CD4-positive, alpha-beta T cell treated with Interleukin-6 at 100 ng/mL for 8 hours (primary cell): ENCODE data around the gene CISH.

Experiments
- DNase-seq: peaks from one replicate; pipeline ENCODE4 v3.0.0-alpha.2; 2020; ENCODE audit warnings: mixed read lengths, low spot score

Gene CISH

DNA sequence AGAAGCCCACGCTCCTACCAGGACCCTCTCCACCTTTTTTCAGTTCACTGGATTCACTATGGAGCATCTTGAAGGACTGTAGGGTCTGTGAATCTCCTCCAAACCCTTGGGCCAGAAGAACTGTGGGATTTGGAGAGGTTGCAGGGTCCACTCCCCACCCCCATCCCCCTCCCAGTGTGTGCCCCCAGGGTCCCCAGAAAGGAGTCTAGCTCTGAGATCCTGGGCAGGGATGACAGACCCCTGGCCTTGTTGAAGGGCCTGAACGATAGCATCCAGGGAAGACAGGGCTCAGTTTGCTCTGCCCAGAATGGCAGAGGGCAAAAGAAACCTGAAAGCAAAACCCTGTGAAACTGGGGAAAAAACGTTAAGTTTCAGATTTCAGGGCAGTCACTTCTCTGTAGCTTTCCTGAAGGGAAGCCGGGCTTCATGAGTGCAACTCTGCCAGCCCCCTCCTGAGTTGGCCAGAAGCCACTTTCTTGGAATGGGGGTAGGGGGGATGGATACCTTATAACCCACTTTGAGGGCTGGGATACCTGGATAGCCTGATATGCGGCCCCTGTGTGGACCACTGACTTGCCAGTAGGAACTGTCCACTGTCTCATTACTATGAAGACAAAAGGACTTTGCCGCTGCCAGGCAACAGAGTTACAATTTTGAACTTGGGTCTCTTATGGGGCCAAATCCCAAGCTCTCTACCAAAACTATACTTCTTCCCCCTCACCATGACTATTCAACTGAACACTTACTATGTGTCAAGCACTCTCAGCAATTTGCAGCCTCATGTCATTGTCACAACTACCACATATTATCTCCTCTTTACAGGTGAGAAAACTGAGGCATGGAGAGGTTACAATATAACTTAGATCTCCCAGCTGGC is 1.6 kb upstream of the CISH start:
- no peak for DNase-seq

DNA sequence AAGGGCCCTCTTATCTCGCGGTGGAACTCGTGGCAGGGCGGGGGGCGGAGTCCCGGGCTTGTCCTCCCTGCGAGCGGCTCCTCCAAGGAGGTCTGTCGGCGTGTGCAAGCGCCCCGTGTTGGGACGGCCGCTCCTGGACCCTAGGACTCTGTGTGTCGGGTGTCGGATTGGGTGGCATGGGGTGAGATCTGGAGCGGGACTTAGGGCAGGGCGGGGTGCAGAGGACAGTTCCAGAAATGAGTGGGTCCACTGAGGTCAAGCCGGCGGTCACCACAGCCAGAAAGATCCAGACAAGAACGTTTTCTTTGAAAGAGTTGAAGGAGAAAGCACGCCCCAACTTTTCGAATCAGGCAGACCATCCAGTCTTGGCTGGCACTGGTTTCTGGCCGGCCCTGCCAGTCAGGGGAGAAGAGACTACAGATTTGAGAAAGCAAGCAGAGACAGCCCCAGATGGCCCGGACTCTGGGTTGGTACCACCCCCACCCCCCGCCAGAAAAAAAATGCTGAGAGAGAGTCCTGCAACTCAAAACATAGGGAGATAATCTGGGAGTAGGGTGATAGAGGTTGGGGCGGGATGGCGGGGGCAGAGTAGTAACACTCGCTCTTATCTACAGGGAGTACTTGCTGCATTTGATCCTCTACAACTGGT is 784 bp upstream of the CISH start:
- no peak for DNase-seq

DNA sequence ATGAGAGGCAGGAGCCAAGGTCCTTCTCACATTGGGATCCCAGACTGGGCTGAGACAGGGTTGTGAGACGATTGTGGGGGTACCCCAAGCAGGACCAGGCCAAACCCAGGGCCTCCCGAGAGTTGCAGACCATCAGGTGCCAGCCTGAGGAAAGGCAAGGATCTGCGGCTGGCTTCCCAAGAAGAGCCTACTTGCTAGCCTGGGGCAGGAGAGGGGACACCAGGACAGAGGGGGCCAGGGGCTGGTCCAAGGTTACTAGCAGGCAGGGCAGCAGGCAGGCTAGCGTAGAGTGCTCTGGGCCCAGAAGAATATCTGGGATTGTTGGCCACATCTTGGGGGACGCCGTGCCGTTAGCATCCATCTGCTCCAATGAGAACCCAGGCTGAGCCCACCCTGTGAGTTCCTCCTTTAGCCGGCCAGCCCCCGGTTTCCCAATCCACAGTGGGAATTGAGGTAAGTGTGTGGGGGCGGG is 546 bp downstream of the CISH start:
- DNase-seq: no peak

DNA sequence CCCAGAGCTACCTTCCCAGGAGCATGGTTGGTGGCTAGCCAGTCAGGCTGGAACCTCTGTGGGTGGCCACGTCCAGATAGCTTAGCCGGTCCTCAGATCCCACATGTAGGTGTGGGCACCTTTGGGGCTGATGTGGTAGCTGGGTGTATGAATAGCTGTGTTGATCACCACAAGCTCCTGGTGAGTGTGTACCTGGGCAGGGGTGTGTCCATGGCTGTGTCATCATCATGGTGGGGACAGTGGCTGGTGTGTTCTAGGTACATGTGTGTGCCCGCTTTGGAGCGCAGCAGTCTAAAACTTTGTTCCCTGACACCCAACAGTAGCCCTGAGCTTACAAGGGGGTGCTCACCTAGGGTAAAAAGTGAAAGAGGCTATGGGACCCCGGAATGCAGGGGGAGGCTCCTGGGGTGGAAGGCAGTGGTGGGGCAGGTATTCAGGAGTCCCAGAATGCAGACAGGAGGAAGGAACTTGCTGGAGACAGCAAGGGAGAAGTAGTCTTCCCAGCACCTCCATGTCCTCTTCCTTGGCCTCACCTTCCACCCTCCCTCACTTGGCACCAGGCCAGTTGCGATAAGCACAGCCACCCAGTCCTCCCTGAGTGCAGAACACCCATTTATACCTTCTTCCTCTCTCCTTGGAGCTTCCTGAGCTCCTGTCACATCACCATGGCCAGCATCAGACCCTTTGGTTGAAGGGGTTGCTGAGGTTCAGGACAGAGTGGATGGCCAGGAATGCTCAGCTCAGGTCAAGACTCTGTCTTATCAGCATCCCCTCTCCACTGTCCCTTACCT is 1.2 kb downstream of the CISH start:
- DNase-seq: no peak

- no peak for DNase-seq
Observed at GRCh38 chr3:50609763-50610085, 1.9 kb downstream of the CISH start.

- no peak for DNase-seq
Observed at GRCh38 chr3:50609071-50609762, 2.4 kb downstream of the CISH start.

GRCh38 chr3:50608278-50608677 is 3.3 kb downstream of the CISH start:
- no peak for DNase-seq

DNA sequence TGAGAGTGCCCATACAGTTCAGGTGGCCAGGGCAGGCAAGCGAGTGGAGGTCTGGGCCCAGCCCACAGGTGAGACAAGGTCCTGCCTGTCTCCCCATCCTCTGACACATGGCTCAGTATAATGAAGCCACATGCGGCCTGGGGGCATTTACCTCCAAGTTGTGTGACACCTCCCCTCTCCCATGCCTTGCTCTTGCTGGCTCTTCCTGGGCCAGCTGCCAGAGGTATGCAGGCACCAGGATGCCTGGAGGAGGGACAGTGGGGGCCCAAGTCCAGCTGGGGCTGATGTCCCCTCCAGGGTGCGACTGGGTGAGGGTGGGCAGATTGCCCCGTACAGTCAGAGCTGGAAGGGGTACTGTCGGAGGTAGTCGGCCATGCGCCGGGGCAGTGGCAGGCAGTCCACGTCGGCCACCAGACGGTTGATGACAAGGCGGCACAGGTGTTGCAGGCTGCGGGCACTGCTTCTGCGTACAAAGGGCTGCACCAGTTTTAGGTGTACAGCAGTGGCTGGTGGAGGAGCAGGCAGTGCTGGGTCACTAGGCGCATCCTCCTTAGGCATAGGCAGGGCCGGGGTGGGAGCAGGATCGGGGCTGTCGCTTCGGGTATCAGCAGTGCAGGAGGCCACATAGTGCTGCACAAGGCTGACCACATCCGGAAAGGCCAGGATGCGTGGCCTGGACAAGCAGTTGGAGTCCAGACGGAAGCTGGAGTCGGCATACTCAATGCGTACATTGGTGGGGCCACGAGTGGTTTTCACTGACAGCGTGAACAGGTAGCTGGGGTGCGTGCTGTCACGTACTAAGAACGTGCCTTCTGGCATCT is 4.1 kb downstream of the CISH start:
- no peak for DNase-seq

DNA sequence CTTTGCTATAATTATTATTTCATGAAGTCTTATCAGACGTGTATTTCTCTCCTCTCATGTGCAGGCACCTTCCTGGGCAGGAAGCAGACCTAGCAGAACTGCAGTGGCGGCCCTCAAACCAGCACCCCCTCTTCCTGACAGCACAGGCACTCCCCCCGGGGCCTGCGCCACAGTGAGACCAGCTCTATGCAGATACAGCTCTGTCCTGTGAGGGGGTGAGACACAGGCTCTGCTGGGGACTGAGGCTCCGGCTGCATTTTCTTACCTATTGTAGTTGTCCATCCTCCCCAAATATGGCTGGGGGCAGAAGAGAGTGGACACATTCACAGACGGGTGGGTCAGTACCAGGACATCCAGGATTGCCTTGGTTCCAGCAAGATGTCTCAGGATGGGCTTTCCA is 5.0 kb downstream of the CISH start:
- DNase-seq: no peak

DNA sequence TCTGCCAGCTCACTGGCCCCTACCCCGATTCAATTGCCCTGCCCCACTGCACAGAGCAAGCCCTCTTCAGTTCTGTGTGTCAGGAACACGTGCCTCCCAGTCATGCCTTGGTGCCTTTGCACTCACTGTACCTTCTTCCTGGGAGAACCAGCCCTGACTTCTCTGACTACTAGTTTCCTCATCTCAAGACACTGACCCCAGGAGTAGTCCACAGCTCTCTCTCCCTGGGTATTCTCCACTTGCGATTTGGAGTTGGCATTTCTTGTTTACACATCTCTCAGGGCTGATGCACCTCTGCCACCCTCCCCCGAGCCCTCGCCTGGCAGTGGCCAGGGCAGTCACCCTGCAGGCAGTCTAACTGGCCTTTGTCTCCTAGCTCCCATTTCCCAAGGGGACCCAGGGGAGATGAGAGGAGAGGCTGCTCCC is 5.7 kb downstream of the CISH start:
- DNase-seq: no peak

DNA sequence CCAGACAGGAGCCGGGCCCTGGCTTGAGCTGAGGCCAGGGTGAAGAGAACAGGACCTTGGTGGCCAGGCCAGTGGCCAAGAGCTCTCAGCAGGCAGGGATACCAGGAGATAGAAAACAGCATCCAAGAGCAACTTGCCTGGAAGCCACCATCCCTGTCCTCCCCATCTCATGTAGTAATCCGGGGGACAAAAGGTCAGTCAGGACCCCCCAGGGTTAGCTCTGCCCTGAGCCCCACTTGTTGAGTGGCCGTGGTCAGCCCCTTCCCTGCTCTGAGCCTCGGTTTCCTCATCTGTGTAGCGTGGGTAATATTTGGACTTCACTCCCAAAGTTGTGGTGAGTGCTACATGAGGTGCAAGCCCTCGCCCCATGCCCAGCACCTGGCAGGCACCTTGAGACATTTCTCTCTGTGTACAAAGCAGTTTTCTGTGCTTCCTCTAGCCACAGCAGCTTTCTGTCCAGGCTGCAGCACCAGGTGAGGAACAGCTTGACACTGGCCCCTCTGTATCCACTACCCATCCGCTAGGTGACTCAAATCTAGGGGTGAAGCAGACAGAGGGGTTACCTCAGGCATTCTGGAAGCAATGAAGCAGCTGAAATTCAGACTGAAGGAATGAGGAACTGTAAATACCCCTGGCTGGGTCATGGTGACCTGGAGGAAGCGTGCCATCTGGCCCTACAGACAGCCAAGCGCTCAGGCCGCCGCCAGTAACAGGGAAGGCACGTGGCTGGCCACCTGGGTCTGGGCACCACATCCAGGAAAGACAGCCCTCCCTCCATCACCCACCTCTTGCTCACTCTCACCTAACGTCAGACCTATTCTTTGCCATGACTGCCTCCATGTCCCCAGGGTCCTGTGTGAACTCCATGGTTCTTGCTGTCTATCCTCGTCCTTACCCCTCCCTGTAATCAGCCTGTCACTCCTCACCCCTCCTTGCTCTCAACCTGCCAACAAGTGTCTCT is 6.7 kb downstream of the CISH start:
- DNase-seq: no peak

- no peak for DNase-seq
Observed at GRCh38 chr3:50604110-50604621, 7.4 kb downstream of the CISH start.

GRCh38 chr3:50603261-50604109 is 8.1 kb downstream of the CISH start:
- DNase-seq: no peak

- no peak for DNase-seq
Observed at GRCh38 chr3:50602595-50603191, 8.9 kb downstream of the CISH start.

- DNase-seq: peak; percentile 73
Observed at GRCh38 chr3:50600841-50601591, 10.6 kb downstream of the CISH start.

DNA sequence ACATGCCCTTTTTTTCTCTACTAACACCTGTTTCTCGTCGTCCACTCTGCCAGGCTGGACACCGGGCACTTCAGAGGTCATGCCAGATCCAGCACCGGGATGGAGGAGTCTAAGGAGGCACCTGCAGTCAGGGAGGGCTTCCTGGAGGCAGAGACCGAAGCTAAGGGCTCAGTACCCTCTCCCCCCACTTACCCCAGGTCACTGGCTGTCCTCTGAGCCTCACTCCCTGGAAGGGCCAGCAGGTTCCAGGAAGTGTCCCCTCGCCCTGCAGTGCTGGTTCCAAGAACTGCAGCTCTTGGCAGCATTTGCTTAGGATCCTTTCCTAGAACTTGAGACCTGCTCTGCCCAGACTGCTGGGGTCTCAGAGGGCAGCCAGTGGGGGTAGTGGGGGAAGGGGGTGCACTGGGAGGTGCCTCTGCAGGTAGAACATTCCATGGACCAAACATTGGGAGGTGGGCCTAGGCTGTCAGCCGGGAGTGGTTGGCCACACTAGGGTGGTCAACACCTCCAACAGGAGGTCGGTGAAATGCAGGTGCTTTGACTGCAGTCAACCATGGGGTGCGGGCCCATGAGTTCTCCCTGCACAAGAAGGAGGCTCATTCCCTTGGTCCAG is 11.3 kb downstream of the CISH start:
- DNase-seq: no peak

DNA sequence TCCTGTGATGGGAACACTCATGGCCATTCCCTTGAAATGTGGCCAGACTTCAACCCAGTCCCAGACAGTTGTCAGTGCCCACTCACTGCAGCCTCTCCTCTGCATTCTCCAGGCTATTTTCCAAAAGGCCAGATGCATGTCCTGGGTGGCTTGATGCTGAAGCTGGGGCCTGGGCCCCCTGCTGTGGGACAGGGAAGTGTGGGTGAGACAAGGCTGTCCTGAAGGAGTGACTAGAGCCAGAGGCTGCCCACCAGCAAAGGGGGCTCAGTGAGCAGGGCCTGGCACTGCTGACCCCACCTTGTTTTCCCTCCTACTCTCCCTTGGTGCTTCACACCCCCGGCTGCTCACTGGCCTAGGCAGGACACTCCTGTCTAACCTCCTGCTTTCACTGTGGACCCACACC is 11.9 kb downstream of the CISH start:
- no peak for DNase-seq
